Keratinocyte (primary cell): Measurements from ENCODE around the gene USP30. TPM values are rescaled to one million over a fixed set of nuclear protein-coding genes. Genes with fewer than 3 reads are reported as not detected.

ENCODE experiments used
- DNase-seq: peaks from one replicate; pipeline ENCODE4 v3.0.0-alpha.2; 2011; ENCODE audit warnings: low read depth, missing footprints, low spot score
- FAIRE-seq: peaks from 2 replicates; lab custom pipeline; 2011; peaks lifted over from hg19 to GRCh38; lab: Jason Lieb, UNC
- H2AFZ ChIP-seq: 2 replicates; pipeline ENCODE4 v1.6.0; 2012; ENCODE audit warnings: low read length, control low read depth, inconsistent platforms; ENCODE audit not compliant: control insufficient read depth
- H3K27ac ChIP-seq: 2 replicates; pipeline ENCODE4 v1.5.1; 2011; ENCODE audit warnings: low read length; ENCODE audit not compliant: control insufficient read depth, insufficient read depth
- H3K27me3 ChIP-seq: 3 replicates; pipeline ENCODE4 v1.6.0; 2011; ENCODE audit warnings: low read length; ENCODE audit not compliant: control insufficient read depth, insufficient read depth; ENCODE audit errors: extremely low read depth
- H3K36me3 ChIP-seq, 2 experiments: 2 replicates in 1 of 2; 3 replicates in 1 of 2; pipeline ENCODE4 v1.5.1; 2011; ENCODE audit warnings: low read length in 2 of 2, mild to moderate bottlenecking in 1 of 2; ENCODE audit not compliant: control insufficient read depth in 2 of 2, insufficient read depth in 2 of 2; ENCODE audit errors: extremely low read depth in 1 of 2
- H3K4me1 ChIP-seq: 3 replicates; pipeline ENCODE4 v1.5.1; 2011; ENCODE audit warnings: low read length; ENCODE audit not compliant: control insufficient read depth, insufficient read depth; ENCODE audit errors: extremely low read depth
- H3K4me2 ChIP-seq: 3 replicates; pipeline ENCODE4 v1.6.0; 2011; ENCODE audit warnings: low read depth, low read length; ENCODE audit not compliant: control insufficient read depth, insufficient read depth; ENCODE audit errors: extremely low read depth
- H3K4me3 ChIP-seq, 3 experiments: fragments of 200-600 bp in 1 of 3; sonication (generic) in 1 of 3; 2 replicates in 2 of 3; 3 replicates in 1 of 3; pipeline ENCODE4 v1.5.1; 2011 to 2016; ENCODE audit warnings: low read length in 3 of 3, mild to moderate bottlenecking in 3 of 3, control low read depth in 2 of 3, inconsistent platforms in 1 of 3, low read depth in 1 of 3, mixed read lengths in 1 of 3, mixed run types in 1 of 3, moderate library complexity in 1 of 3; ENCODE audit not compliant: control insufficient read depth in 2 of 3, insufficient read depth in 2 of 3; ENCODE audit errors: extremely low read depth in 1 of 3
- H3K79me2 ChIP-seq: 2 replicates; pipeline ENCODE4 v1.6.0; 2012; ENCODE audit warnings: low read length; ENCODE audit not compliant: control insufficient read depth, insufficient read depth
- H3K9ac ChIP-seq: 3 replicates; pipeline ENCODE4 v1.6.0; 2011; ENCODE audit warnings: low read length; ENCODE audit not compliant: control insufficient read depth, insufficient read depth; ENCODE audit errors: extremely low read depth
- H3K9me1 ChIP-seq: 3 replicates; pipeline ENCODE4 v1.6.0; 2011; ENCODE audit warnings: low read length; ENCODE audit not compliant: control insufficient read depth, insufficient read depth; ENCODE audit errors: extremely low read depth
- H3K9me3 ChIP-seq: 2 replicates; pipeline ENCODE4 v1.5.1; 2012; ENCODE audit warnings: low read depth, low read length; ENCODE audit not compliant: control insufficient read depth
- H4K20me1 ChIP-seq: 3 replicates; pipeline ENCODE4 v1.6.0; 2011; ENCODE audit warnings: low read length; ENCODE audit not compliant: control insufficient read depth, insufficient read depth; ENCODE audit errors: extremely low read depth
- CTCF ChIP-seq, 3 experiments: IDR thresholded peaks in 1 of 3; conservative IDR thresholded peaks in 1 of 3; optimal IDR thresholded peaks in 1 of 3; 2 replicates in 2 of 3; 3 replicates in 1 of 3; pipeline versions ENCODE3 to v1.5.1; 2011; ENCODE audit warnings: low read length in 3 of 3, mild to moderate bottlenecking in 3 of 3, moderate library complexity in 2 of 3, control low read depth in 1 of 3, inconsistent platforms in 1 of 3; ENCODE audit not compliant: insufficient read depth in 2 of 3; ENCODE audit errors: extremely low read depth in 1 of 3
- EZH2 ChIP-seq: IDR thresholded peaks from one replicate; pipeline ENCODE4 v1.6.1; 2012; ENCODE audit warnings: inconsistent platforms, mild to moderate bottlenecking, low read length, moderate library complexity
- dilution Hi-C: fragments of 300-500 bp; cut with MboI; formaldehyde crosslinking; loops from one replicate; pipeline ENCODE4 v1.7.0; 2020; ENCODE audit warnings: low sequenced_read_pairs; ENCODE audit not compliant: extremely low pct_ligation_motif_present
- polyA plus RNA-seq, 5 experiments: library from polyadenylated mRNA; depleted of rRNA in 3 of 5; stranded (reverse) in 3 of 5; stranded (forward) in 1 of 5; unstranded in 1 of 5; fragments of >200 nt; gene quantifications; 1 replicate in 1 of 5; 2 replicates in 3 of 5; 3 replicates in 1 of 5; pipeline versions ENCODE4 v1.2.1 to v1.2.3, GENCODE V29; 2011 to 2012; ENCODE audit warnings: missing spikeins in 2 of 5, low read depth in 1 of 5, low replicate concordance in 1 of 5

The USP30 gene
- polyA plus RNA-seq, 1 donor (not counting 4 experiments of a cell fraction or from before 2014, with no cell fraction given), result 10.0 TPM

- Histone ChIP-seq H2AFZ (no peak overlapping the region), H3K4me2 (no peak overlapping the region), H3K9ac (no peak overlapping the region), H3K4me1 (peaks cover 4% of the 10 kb centered on the region), H3K9me1 (no peaks in the 10 kb centered on the region), H3K27me3 (no peaks in the 10 kb centered on the region), H4K20me1 (no peaks in the 10 kb centered on the region), H3K9me3 (no peaks in the 10 kb centered on the region), H3K36me3 (peaks cover 0 to 4% of the 10 kb centered on the region in 2 experiments), H3K79me2 (no peaks in the 10 kb centered on the region), H3K27ac (no peak overlapping the region), H3K4me3 (no peak overlapping the region)
- no peak for DNase-seq
- no peak for FAIRE-seq
- no peak for TF ChIP-seq CTCF (optimal IDR thresholded peaks at IDR 0.05 in 1 of 3, IDR thresholded peaks at IDR 0.05 in 1 of 3, conservative IDR thresholded peaks at IDR 0.05 in 1 of 3; ENCODE audit: extremely low read depth in 1 of 3, insufficient read depth in 2 of 3, low read length in 3 of 3)
- TF ChIP-seq EZH2, result no peak
- dilution Hi-C loops, result loop anchor here (25.0 kb wide), 1 partner anchor 273 kb away; no protein-coding TSS in a partner anchor
These were observed 62.3 kb downstream of the USP30 start for GRCh38 chr12:109114644-109115043.

- Histone ChIP-seq H3K9me1 (no peaks in the 10 kb centered on the region), H3K27ac (no peak overlapping the region), H3K9me3 (no peaks in the 10 kb centered on the region), H3K27me3 (no peaks in the 10 kb centered on the region), H3K79me2 (no peaks in the 10 kb centered on the region), H3K9ac (no peak overlapping the region), H3K4me3 (no peak overlapping the region), H3K36me3 (no peaks in the 10 kb centered on the region), H4K20me1 (no peaks in the 10 kb centered on the region), H3K4me2 (no peak overlapping the region), H3K4me1 (peaks cover 4% of the 10 kb centered on the region), H2AFZ (no peak overlapping the region)
- dilution Hi-C loops, result loop anchor here (25.0 kb wide), 1 partner anchor 272 kb away; no protein-coding TSS in a partner anchor
- TF ChIP-seq EZH2 (no peak), CTCF (optimal IDR thresholded peaks at IDR 0.05 in 1 of 3, IDR thresholded peaks at IDR 0.05 in 1 of 3, conservative IDR thresholded peaks at IDR 0.05 in 1 of 3; ENCODE audit: extremely low read depth in 1 of 3, insufficient read depth in 2 of 3, low read length in 3 of 3) (no peak)
- DNase-seq (no peak), FAIRE-seq (no peak)
These were observed 63.0 kb downstream of the USP30 start for GRCh38 chr12:109115404-109115757.
